ENCODE data around the gene ACYP2.
"Not testable (repeated sequence)": the region's sequence is repeated elsewhere in the genome, so short reads cannot be mapped to it uniquely, and the experiment has no call there.

Gene ACYP2

DNA sequence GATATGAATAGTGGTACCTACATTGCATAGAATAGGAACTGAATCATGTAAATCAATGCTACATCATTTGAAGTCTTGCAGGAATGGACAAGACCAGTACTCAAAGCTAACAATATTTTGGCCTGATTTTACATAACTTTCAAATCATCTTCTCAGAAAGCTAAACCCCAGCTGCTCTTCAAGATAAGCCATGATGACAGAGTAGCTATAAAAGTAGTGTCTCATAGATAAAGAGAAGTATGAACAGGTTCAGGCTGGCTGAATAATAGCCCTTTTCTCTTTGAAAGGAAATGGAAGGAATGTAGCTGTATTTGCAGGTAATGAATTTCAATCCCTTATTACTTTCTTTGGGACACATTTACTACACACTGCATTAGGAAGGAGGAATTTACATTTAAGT, 112.4 kb downstream of the ACYP2 start:
- DNase-seq (ENCODE audit: low spot score) = no peak

GRCh38 chr2:54228945-54229344, 113.5 kb downstream of the ACYP2 start:
- no peak for DNase-seq (ENCODE audit: low spot score)

GRCh38 chr2:54233832-54234649, 118.6 kb downstream of the ACYP2 start:
- no peak for DNase-seq (ENCODE audit: low spot score)

DNA sequence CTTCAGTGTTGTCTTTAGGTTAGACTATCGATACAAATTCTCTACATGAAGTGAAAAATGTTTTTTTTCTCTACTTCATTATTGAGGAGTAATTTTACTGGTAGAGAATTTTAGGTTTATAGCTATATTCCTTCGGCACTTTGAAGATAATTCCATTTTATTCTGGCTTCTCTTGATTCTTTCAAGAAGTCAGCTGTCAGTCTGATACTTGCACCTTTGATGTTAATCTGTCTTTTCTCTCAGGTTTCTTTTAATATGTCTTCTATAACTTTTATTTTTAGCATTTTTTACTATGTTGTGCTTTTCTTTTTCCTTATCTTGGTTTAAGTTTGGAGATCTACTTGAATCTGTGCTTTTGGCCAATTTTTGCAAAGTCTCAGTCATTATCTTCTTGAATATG, 122.0 kb downstream of the ACYP2 start:
- DNase-seq (ENCODE audit: low spot score) = no peak

GRCh38 chr2:54239427-54239826, 124.0 kb downstream of the ACYP2 start:
- no peak for DNase-seq (ENCODE audit: low spot score)

DNA sequence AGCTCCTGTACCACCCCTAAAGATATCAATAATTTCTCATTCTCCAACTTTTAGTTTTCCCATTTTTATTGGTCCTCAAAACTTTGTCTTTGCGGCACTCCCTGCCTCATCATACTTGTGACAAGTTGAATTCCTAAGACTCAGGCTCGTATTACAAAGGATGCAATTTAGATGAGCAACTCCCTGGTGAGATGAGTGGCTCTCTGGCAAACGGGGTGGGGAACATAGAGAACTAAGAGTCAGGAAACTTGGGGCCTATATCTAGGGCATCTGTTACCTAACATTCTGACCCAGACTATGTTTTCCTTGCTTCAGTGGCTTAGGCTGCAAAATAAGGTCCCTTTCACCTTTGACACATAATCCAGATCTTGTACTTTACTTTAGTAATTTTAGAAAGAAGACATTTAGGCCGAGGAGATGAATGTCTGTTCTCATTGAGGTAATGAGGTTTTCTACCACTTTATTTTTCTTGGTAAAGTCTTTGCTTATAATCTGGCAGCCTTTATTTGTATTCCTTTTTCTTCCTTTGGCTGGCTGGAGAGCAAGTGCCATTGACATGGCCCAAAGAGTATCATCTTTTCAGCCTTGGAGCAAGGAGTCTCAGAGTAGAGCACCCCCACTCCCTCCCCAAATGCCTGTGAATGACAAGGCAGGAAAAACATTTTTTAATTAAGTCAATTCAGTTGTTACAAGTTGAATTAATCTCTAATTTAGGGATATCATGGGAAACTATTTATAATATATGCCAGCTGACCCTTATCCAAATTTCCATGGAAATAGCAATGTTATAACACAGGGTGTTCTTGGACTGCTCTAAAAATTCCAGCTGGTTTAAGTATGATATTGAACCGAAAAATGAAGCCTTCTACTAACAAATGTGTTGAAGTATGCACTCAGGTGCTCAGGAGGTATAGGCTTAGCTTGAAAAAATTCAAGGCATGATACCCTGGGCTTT, 125.4 kb downstream of the ACYP2 start:
- DNase-seq (ENCODE audit: low spot score) = no peak

- DNase-seq (ENCODE audit: low spot score) = no peak
These were observed 131.7 kb downstream of the ACYP2 start for GRCh38 chr2:54247115-54247514.

- DNase-seq (ENCODE audit: low spot score) = no peak
These were observed 134.2 kb downstream of the ACYP2 start for GRCh38 chr2:54249629-54250028.

DNA sequence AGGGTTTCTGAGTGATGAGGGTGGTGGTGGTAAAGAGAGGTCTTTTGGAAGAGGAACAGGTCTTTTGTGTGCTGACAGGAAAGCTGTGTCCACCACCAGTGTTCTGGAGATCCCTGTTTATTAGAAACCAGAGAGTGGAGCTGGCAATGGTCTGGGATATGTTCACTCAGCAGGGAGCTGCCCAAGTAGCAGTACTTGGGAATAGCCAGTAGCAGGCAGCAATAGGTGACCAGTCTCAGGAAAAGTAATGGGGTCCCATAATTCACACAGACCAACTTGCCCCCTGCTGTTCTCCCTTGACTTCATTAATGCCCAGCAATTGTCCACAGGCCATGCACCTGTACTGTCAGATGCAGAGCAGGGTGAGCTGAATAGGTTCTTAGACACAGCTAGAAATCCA, 138.8 kb downstream of the ACYP2 start:
- no peak for DNase-seq (ENCODE audit: low spot score)

- no peak for DNase-seq (ENCODE audit: low spot score)
These were observed 140.0 kb downstream of the ACYP2 start for GRCh38 chr2:54255230-54256090.

DNA sequence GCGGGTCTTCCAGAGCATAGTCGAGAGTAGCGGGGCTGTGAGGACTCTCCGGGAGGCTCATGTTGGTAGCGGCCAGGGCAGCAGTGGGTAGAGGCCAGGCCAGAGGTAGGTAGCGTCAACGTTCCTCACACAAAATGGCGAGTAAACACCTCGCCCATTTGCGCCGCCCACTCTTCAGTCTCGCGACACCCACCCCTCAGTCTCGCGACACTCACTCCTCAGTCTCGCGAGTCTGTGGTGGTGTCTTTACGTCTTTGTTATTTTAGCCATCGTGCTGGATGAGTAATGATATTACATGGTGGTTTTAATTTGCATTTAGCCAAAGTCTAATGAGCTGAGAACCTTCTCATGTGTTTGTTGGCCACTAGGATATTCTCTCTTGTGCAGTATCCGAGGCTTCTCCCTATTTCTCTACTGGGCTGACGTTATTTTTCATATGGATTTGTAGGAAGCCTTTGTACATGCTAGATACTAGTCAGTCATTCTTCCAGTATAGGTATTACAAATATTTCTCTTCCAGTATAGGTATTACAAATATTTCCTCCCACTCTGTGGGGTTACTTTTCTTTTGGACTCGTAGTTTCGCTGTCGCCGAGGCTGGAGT, 140.8 kb downstream of the ACYP2 start, which contains the start of gene TSPYL6:
TSS of gene TSPYL6 (minus strand) at position 139 of the 604 bp plus-strand sequence. CDS start at position 61, 78 bp downstream.
- DNase-seq (ENCODE audit: low spot score) = no peak

- no peak for DNase-seq (ENCODE audit: low spot score)
These were observed 142.8 kb downstream of the ACYP2 start for GRCh38 chr2:54258166-54258565.

DNA sequence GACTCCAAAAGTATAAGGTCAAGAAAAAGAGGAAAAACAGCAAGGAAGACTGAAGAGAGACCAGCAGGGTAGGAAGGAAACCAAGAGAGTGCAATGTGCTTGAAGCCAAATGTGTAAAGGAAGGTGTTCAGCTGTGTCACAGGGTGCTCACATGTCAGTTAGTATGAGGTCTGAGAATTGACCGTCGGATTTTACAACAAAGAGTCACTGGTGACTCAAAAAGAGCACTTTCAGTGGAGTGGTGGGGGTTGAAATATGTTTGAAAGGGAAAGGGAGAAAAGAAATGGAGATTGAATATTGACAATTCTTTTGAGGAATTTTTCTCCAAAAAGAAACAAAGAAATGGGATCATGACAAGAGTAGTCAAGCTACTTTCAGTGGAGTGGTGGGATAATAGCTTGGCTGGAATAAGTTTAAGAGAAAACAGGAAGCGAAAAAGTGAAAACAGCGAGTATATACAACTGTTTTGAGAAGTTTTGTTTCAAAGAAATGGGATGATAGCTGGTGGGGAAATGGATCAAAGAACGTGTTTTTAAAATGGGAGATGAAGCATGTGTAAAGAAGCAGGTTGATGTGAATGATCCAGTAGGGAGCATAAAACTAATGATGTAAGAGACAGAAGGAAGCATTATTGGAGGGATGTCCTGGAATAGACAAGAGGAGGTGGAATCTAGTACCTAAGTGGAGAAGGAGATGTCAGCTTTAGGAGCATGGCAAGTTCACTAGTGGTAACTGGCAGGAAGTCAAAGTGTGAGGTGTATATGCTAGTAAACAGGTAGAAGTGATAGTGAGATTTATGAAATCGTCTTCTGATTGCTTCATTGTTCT, 144.2 kb downstream of the ACYP2 start:
- DNase-seq (ENCODE audit: low spot score) = no peak

DNA sequence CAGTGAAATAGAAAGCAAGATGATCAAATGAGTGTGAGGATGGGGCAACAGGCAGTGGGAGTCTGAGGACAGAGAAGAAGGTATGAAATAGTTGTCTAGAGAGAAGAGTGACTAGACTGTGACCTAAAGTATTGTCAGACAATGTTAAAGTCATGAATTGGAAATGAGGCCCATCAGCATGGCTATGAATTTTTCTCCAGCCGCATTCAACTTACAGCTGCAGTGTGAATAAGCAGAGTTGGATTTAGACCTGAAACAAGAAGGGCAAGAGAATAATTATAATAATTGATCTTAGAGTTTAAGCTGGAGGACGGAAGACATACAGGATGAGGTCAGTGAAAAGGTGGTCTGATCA, 144.8 kb downstream of the ACYP2 start:
- no peak for DNase-seq (ENCODE audit: low spot score)

- no peak for DNase-seq (ENCODE audit: low spot score)
These were observed 146.1 kb downstream of the ACYP2 start for GRCh38 chr2:54261537-54261936.

- no peak for DNase-seq (ENCODE audit: low spot score)
These were observed 146.8 kb downstream of the ACYP2 start for GRCh38 chr2:54262015-54262765.

DNA sequence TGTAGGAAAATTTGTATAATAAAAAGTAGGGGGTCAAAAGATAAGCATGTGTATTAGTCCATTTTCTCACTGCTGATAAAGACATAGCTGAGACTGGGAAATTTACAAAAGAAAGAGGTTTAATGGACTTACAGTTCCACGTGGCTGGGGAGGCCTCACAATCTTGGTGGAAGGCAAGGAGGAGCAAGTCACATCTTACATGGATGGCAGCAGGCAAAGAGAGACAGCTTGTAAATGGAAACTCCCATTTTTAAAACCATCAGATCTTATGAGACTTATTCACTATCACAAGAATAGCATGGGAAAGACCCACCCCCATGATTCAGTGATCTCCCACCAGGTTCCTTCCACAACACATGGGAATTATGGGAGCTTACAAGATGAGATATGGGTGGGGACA, 149.7 kb downstream of the ACYP2 start:
- not testable (repeated sequence) for DNase-seq (ENCODE audit: low spot score)

GRCh38 chr2:54267577-54267976, 152.2 kb downstream of the ACYP2 start:
- DNase-seq (ENCODE audit: low spot score) = no peak

GRCh38 chr2:54271189-54271588, 155.8 kb downstream of the ACYP2 start:
- DNase-seq (ENCODE audit: low spot score) = no peak

All from pons (tissue), 1 donor.